ENCODE measurements around the gene JAK2. TPM values are rescaled to one million over a fixed set of nuclear protein-coding genes. Genes with fewer than 3 reads are reported as not detected.
"Not testable (repeated sequence)": the region's sequence is repeated elsewhere in the genome, so short reads cannot be mapped to it uniquely, and the experiment has no call there.

Gene JAK2
- polyA plus RNA-seq, 2 donors, result 3.9 to 6.0 TPM

DNA sequence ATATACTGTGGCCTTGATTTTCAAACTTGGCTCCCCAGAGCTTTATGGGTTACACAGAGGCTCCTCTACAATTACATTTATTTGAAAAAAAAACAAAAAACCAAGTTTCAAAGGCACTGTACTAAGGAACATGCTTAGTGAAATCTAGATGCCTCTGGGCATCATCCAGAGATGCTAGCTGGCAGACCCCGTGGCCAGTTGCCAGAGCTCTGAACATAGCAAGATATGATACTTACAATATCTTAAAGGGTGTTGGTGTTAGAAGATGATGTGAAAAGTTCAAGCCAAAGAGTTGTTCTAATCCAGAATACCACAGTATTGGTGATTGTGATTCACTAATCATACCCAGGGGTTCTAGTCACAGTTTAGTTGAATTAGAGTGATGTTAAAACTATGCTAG lies 87.8 kb downstream of the JAK2 start:
- Histone ChIP-seq H3K36me3 (ENCODE audit: control insufficient read depth in 2 of 2, insufficient read depth in 2 of 2, low read length in 1 of 2) (peaks cover 5 to 10% of the 10 kb centered on the region in 2 donors), H3K27me3 (ENCODE audit: control insufficient read depth in 1 of 2, insufficient read depth in 2 of 2, low read length in 2 of 2) (no peaks in the 10 kb centered on the region), H3K9me3 (ENCODE audit: control insufficient read depth in 2 of 2, insufficient read depth in 1 of 2, low read depth in 1 of 2, low read length in 1 of 2) (no peaks in the 10 kb centered on the region), H3K4me1 (ENCODE audit: control insufficient read depth in 2 of 2, insufficient read depth in 2 of 2, low read length in 1 of 2) (no peaks in the 10 kb centered on the region), H3K4me3 (ENCODE audit: low read depth in 1 of 2, low read length in 2 of 2) (no peak overlapping the region), H3K27ac (ENCODE audit: low read depth in 2 of 2, low read length in 1 of 2) (no peak overlapping the region)
- 75 to 94% methylated on average over 1 of the region's 1 CpG for WGBS, 2 donors

DNA sequence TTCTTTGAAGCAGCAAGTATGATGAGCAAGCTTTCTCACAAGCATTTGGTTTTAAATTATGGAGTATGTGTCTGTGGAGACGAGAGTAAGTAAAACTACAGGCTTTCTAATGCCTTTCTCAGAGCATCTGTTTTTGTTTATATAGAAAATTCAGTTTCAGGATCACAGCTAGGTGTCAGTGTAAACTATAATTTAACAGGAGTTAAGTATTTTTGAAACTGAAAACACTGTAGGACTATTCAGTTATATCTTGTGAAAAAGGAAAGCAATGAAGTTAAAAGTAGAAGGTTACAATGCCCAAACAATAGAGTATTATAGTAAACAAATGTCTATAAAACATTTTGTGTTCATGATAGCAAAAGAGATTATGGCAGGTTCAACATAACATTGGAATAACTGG lies 88.6 kb downstream of the JAK2 start:
- H3K36me3 ChIP-seq (ENCODE audit: control insufficient read depth in 2 of 2, insufficient read depth in 2 of 2, low read length in 1 of 2), result peaks cover 5 to 8% of the 10 kb centered on the region in 2 donors
- WGBS, 2 donors, result 82 to 88% methylated on average over 1 of the region's 1 CpG
- no peaks in the 10 kb centered on the region for H3K9me3 ChIP-seq (ENCODE audit: control insufficient read depth in 2 of 2, insufficient read depth in 1 of 2, low read depth in 1 of 2, low read length in 1 of 2)

DNA sequence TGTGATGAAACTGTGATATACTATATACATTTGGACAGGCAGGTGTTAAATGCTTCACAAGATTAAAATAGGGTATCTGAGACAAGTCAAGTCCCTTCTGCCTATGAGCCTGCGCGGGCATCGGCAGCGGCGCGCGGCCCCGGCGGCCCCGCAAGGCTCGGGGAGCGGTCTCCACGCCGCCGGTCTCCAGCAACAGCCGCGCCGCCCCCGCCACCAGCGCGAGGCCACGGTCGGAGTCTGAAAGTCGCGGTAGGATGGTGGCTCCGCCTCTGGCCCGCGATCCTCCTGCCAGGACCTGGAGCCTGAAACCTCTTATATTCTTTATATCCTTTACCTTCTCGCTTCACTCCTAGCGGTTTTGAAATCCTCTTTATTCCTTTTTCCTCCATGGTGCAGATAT lies 100.9 kb downstream of the JAK2 start:
- Histone ChIP-seq H3K27me3 (ENCODE audit: control insufficient read depth in 1 of 2, insufficient read depth in 2 of 2, low read length in 2 of 2) (no peaks in the 10 kb centered on the region), H3K36me3 (ENCODE audit: control insufficient read depth in 2 of 2, insufficient read depth in 2 of 2, low read length in 1 of 2) (peaks cover 4 to 8% of the 10 kb centered on the region in 2 donors), H3K27ac (ENCODE audit: low read depth in 2 of 2, low read length in 1 of 2) (no peak overlapping the region), H3K9me3 (ENCODE audit: control insufficient read depth in 2 of 2, insufficient read depth in 1 of 2, low read depth in 1 of 2, low read length in 1 of 2) (no peaks in the 10 kb centered on the region), H3K4me1 (ENCODE audit: control insufficient read depth in 2 of 2, insufficient read depth in 2 of 2, low read length in 1 of 2) (no peaks in the 10 kb centered on the region), H3K4me3 (ENCODE audit: low read depth in 1 of 2, low read length in 2 of 2) (no peak overlapping the region)
- 80 to 84% methylated on average over 30 of the region's 30 CpGs for WGBS, 2 donors

More for the DNA sequence above, 88.6 kb downstream of the JAK2 start:
- H3K4me1 ChIP-seq (ENCODE audit: control insufficient read depth in 2 of 2, insufficient read depth in 2 of 2, low read length in 1 of 2), result no peaks in the 10 kb centered on the region
- no peaks in the 10 kb centered on the region for H3K27me3 ChIP-seq (ENCODE audit: control insufficient read depth in 1 of 2, insufficient read depth in 2 of 2, low read length in 2 of 2)
- no peak overlapping the region for H3K27ac ChIP-seq (ENCODE audit: low read depth in 2 of 2, low read length in 1 of 2)
- H3K4me3 ChIP-seq (ENCODE audit: low read depth in 1 of 2, low read length in 2 of 2), result no peak overlapping the region

DNA sequence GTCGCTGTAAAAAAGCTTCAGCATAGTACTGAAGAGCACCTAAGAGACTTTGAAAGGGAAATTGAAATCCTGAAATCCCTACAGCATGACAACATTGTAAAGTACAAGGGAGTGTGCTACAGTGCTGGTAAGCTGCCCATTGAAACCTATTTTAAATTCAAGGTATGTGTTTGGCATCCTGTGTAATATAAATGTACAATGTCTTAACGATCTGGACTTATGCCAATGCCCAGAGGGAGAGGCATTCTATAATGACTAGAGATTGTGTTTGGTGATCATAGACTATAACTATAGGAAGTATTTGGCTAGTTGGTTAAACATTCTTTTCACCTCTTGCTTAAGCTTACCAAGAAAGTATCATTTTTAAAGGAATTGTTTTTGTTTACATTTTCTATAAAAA lies 104.7 kb downstream of the JAK2 start:
- 77% methylated on average over 2 of the region's 2 CpGs for WGBS, 2 donors
- Histone ChIP-seq H3K27ac (ENCODE audit: low read depth in 2 of 2, low read length in 1 of 2) (no peak overlapping the region), H3K27me3 (ENCODE audit: control insufficient read depth in 1 of 2, insufficient read depth in 2 of 2, low read length in 2 of 2) (no peaks in the 10 kb centered on the region), H3K36me3 (ENCODE audit: control insufficient read depth in 2 of 2, insufficient read depth in 2 of 2, low read length in 1 of 2) (peaks cover 2 to 8% of the 10 kb centered on the region in 2 donors), H3K4me3 (ENCODE audit: low read depth in 1 of 2, low read length in 2 of 2) (no peak overlapping the region), H3K9me3 (ENCODE audit: control insufficient read depth in 2 of 2, insufficient read depth in 1 of 2, low read depth in 1 of 2, low read length in 1 of 2) (no peaks in the 10 kb centered on the region), H3K4me1 (ENCODE audit: control insufficient read depth in 2 of 2, insufficient read depth in 2 of 2, low read length in 1 of 2) (no peaks in the 10 kb centered on the region)

- Histone ChIP-seq H3K27ac (ENCODE audit: low read depth in 2 of 2, low read length in 1 of 2) (no peak overlapping the region), H3K9me3 (ENCODE audit: control insufficient read depth in 2 of 2, insufficient read depth in 1 of 2, low read depth in 1 of 2, low read length in 1 of 2) (no peaks in the 10 kb centered on the region), H3K4me1 (ENCODE audit: control insufficient read depth in 2 of 2, insufficient read depth in 2 of 2, low read length in 1 of 2) (no peaks in the 10 kb centered on the region), H3K36me3 (ENCODE audit: control insufficient read depth in 2 of 2, insufficient read depth in 2 of 2, low read length in 1 of 2) (peaks cover 2 to 3% of the 10 kb centered on the region in 2 donors), H3K4me3 (ENCODE audit: low read depth in 1 of 2, low read length in 2 of 2) (no peak overlapping the region), H3K27me3 (ENCODE audit: control insufficient read depth in 1 of 2, insufficient read depth in 2 of 2, low read length in 2 of 2) (no peaks in the 10 kb centered on the region)
- 90 to 95% methylated on average over 2 of the region's 2 CpGs for WGBS, 2 donors
These were observed 110.7 kb downstream of the JAK2 start for GRCh38 chr9:5095795-5096194.

- Histone ChIP-seq H3K4me1 (ENCODE audit: control insufficient read depth in 2 of 2, insufficient read depth in 2 of 2, low read length in 1 of 2) (no peaks in the 10 kb centered on the region), H3K9me3 (ENCODE audit: control insufficient read depth in 2 of 2, insufficient read depth in 1 of 2, low read depth in 1 of 2, low read length in 1 of 2) (no peaks in the 10 kb centered on the region), H3K4me3 (ENCODE audit: low read depth in 1 of 2, low read length in 2 of 2) (no peak overlapping the region), H3K36me3 (ENCODE audit: control insufficient read depth in 2 of 2, insufficient read depth in 2 of 2, low read length in 1 of 2) (peaks cover 8% of the 10 kb centered on the region in 2 donors), H3K27ac (ENCODE audit: low read depth in 2 of 2, low read length in 1 of 2) (no peak overlapping the region), H3K27me3 (ENCODE audit: control insufficient read depth in 1 of 2, insufficient read depth in 2 of 2, low read length in 2 of 2) (no peaks in the 10 kb centered on the region)
- 78 to 95% methylated on average over 3 of the region's 3 CpGs for WGBS, 2 donors
These were observed 114.4 kb downstream of the JAK2 start for GRCh38 chr9:5099466-5099865.

- H3K27ac ChIP-seq (ENCODE audit: low read depth in 2 of 2, low read length in 1 of 2), result not testable (repeated sequence)
- 88 to 94% methylated on average over 7 of the region's 7 CpGs for WGBS, 2 donors
These were observed 116.1 kb downstream of the JAK2 start for GRCh38 chr9:5101127-5101526.

GRCh38 chr9:5106517-5106916 lies 121.4 kb downstream of the JAK2 start:
- H3K4me3 ChIP-seq (ENCODE audit: low read depth in 1 of 2, low read length in 2 of 2); H3K27ac ChIP-seq (ENCODE audit: low read depth in 2 of 2, low read length in 1 of 2); H3K27me3 ChIP-seq (ENCODE audit: control insufficient read depth in 1 of 2, insufficient read depth in 2 of 2, low read length in 2 of 2); H3K4me1 ChIP-seq (ENCODE audit: control insufficient read depth in 2 of 2, insufficient read depth in 2 of 2, low read length in 1 of 2): not testable (repeated sequence)
- peaks cover 4 to 11% of the 10 kb centered on the region in 2 donors for H3K9me3 ChIP-seq (ENCODE audit: control insufficient read depth in 2 of 2, insufficient read depth in 1 of 2, low read depth in 1 of 2, low read length in 1 of 2)
- H3K36me3 ChIP-seq (ENCODE audit: control insufficient read depth in 2 of 2, insufficient read depth in 2 of 2, low read length in 1 of 2), result peaks cover 4 to 10% of the 10 kb centered on the region in 2 donors
- 98 to 99% methylated on average over 2 of the region's 2 CpGs for WGBS, 2 donors

More at GRCh38 chr9:5101127-5101526, 116.1 kb downstream of the JAK2 start:
- H3K36me3 ChIP-seq (ENCODE audit: control insufficient read depth in 2 of 2, insufficient read depth in 2 of 2, low read length in 1 of 2); H3K27me3 ChIP-seq (ENCODE audit: control insufficient read depth in 1 of 2, insufficient read depth in 2 of 2, low read length in 2 of 2); H3K9me3 ChIP-seq (ENCODE audit: control insufficient read depth in 2 of 2, insufficient read depth in 1 of 2, low read depth in 1 of 2, low read length in 1 of 2); H3K4me3 ChIP-seq (ENCODE audit: low read depth in 1 of 2, low read length in 2 of 2); H3K4me1 ChIP-seq (ENCODE audit: control insufficient read depth in 2 of 2, insufficient read depth in 2 of 2, low read length in 1 of 2): not testable (repeated sequence)

- peaks cover 7 to 36% of the 10 kb centered on the region in 2 donors for H3K36me3 ChIP-seq (ENCODE audit: control insufficient read depth in 2 of 2, insufficient read depth in 2 of 2, low read length in 1 of 2)
- H3K27me3 ChIP-seq (ENCODE audit: control insufficient read depth in 1 of 2, insufficient read depth in 2 of 2, low read length in 2 of 2), result no peaks in the 10 kb centered on the region
- 98% methylated on average over 46 to 50 of the region's 50 CpGs for WGBS, 2 donors
- H3K4me1 ChIP-seq (ENCODE audit: control insufficient read depth in 2 of 2, insufficient read depth in 2 of 2, low read length in 1 of 2), result no peaks in the 10 kb centered on the region
- H3K27ac ChIP-seq (ENCODE audit: low read depth in 2 of 2, low read length in 1 of 2), result no peak overlapping the region
- H3K4me3 ChIP-seq (ENCODE audit: low read depth in 1 of 2, low read length in 2 of 2), result no peak overlapping the region
- peaks cover 13 to 27% of the 10 kb centered on the region in 2 donors for H3K9me3 ChIP-seq (ENCODE audit: control insufficient read depth in 2 of 2, insufficient read depth in 1 of 2, low read depth in 1 of 2, low read length in 1 of 2)
These were observed 126.0 kb downstream of the JAK2 start for GRCh38 chr9:5110867-5111681.

DNA sequence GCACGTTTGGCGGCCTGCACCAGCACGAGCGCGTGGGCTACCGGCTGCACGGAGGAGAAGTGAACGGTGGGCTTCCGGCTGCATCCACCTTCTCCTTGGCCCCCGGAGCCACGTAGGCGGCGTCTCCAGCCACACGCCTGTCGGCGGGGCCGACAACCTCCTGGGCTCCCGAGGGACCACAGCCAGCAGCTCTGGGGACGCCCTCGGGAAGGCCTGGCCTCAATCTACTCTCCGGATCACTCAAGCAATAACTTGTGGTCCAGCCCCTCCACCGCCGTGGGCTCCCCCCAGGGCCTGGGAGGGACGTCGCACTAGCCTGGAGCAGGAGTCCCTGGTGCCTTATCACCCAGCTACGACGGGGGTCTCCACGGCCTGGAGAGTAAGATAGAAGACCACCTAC lies 126.6 kb downstream of the JAK2 start:
- 98 to 99% methylated on average over 26 to 28 of the region's 28 CpGs for WGBS, 2 donors
- Histone ChIP-seq H3K27ac (ENCODE audit: low read depth in 2 of 2, low read length in 1 of 2) (no peak overlapping the region), H3K4me3 (ENCODE audit: low read depth in 1 of 2, low read length in 2 of 2) (no peak overlapping the region), H3K4me1 (ENCODE audit: control insufficient read depth in 2 of 2, insufficient read depth in 2 of 2, low read length in 1 of 2) (no peaks in the 10 kb centered on the region), H3K36me3 (ENCODE audit: control insufficient read depth in 2 of 2, insufficient read depth in 2 of 2, low read length in 1 of 2) (peaks cover 7 to 36% of the 10 kb centered on the region in 2 donors), H3K9me3 (ENCODE audit: control insufficient read depth in 2 of 2, insufficient read depth in 1 of 2, low read depth in 1 of 2, low read length in 1 of 2) (peaks cover 13 to 27% of the 10 kb centered on the region in 2 donors), H3K27me3 (ENCODE audit: control insufficient read depth in 1 of 2, insufficient read depth in 2 of 2, low read length in 2 of 2) (no peaks in the 10 kb centered on the region)
